ENCODE data around the gene MORC1. TPM values are rescaled to one million over a fixed set of nuclear protein-coding genes. Genes with fewer than 3 reads are reported as not detected.

The MORC1 gene
- total and polyA plus RNA-seq, 3 experiments from 2014 or later, result not detected

DNA sequence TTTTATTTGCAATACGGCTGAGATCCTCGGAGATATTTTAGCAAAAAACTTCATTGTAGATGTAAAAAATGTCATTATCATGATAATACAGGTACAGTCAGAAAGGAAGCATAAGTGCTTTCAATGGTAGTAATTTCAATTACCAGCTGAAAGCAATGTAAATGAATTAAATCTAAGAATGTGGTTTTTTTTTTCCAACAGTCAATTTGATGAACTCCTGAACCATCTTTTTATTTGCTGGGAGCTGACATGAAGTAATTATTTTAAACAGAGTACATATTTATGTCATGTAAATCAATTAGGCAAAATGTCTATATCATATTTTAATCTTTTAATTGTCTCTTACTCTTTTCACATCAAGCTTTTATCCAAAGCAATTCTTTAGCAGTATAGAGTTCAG lies 70.6 kb downstream of the MORC1 start:
- CTCF ChIA-PET, result no interaction called here

DNA sequence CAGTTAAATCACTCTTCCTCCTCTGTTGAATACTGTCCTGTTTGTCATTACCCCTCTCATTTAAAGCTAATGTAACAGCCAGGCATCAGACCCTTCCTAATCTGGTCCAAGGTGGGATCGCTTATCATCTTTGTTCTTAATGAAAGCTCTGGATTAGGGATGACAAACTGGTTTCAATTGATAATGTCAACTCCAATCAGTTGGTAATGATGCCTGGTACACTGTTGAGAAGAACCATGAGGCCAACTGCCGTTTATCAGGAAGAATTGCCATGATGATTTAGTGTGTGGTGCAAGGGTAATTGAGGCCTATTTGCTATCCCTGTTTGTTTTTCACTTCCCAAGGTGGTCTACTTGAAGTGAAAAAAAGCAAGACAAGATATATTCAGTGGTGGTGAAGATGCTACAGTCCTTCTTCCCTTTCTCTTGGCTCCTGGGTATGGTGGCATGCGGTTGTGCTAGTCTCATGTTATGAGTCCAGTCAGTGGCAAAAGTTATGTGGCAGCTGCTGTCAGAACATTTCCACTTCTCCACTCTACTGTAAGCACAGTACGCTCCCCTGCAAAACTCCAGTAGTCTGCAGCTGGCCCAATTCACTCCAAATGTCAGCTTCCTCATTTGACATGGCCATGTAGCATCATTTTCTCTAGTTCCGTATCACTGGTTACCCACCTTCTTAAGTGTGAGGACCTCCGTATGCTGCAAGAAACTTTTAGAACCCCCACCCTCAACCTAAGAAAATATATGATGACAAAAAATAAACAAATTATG lies 72.5 kb downstream of the MORC1 start:
- Mint-ChIP-seq H3K4me3 (no peak overlapping the region), H3K27ac (no peak overlapping the region), H3K27me3 (peaks cover 0 to 4% of the 10 kb centered on the region in 2 donors), H3K4me1 (no peaks in the 10 kb centered on the region), H3K9me3 (peaks cover 0 to 3% (median 0%) of the 10 kb centered on the region in 5 donors), H3K36me3 (no peaks in the 10 kb centered on the region)
- CTCF ChIA-PET, result no interaction called here
- Histone ChIP-seq H3K36me3 (ENCODE audit: insufficient read depth, low read length) (no peaks in the 10 kb centered on the region), H3K4me1 (ENCODE audit: insufficient read depth, low read length) (no peaks in the 10 kb centered on the region), H3K27ac (ENCODE audit: low read depth, low read length) (no peak overlapping the region), H3K9me3 (ENCODE audit: low read length) (no peaks in the 10 kb centered on the region), H3K27me3 (ENCODE audit: insufficient read depth, low read length, poor library complexity, severe bottlenecking) (no peaks in the 10 kb centered on the region), H3K4me3 (ENCODE audit: low read length) (no peak overlapping the region)
- POLR2A ChIA-PET, result no interaction called here
- DNase-seq, result no peak

More for the DNA sequence above, 70.6 kb downstream of the MORC1 start:
- no peak overlapping the region for H3K27ac Mint-ChIP-seq
- peaks cover 0 to 4% of the 10 kb centered on the region in 2 donors for H3K27me3 Mint-ChIP-seq
- no peaks in the 10 kb centered on the region for H3K36me3 Mint-ChIP-seq
- H3K27me3 ChIP-seq (ENCODE audit: insufficient read depth, low read length, poor library complexity, severe bottlenecking), result no peaks in the 10 kb centered on the region
- no peaks in the 10 kb centered on the region for H3K36me3 ChIP-seq (ENCODE audit: insufficient read depth, low read length)
- POLR2A ChIA-PET, result interaction anchor here (0.6 kb wide), 1 partner anchor 15 kb away, joined by 3 read pairs; no protein-coding TSS in a partner anchor
- no peak for DNase-seq
- no peaks in the 10 kb centered on the region for H3K9me3 Mint-ChIP-seq
- no peak overlapping the region for H3K27ac ChIP-seq (ENCODE audit: low read depth, low read length)
- H3K4me1 ChIP-seq (ENCODE audit: insufficient read depth, low read length), result no peaks in the 10 kb centered on the region
- no peaks in the 10 kb centered on the region for H3K9me3 ChIP-seq (ENCODE audit: low read length)
- H3K4me3 ChIP-seq (ENCODE audit: low read length), result no peak overlapping the region
- H3K4me1 Mint-ChIP-seq, result no peaks in the 10 kb centered on the region
- no peak overlapping the region for H3K4me3 Mint-ChIP-seq

DNA sequence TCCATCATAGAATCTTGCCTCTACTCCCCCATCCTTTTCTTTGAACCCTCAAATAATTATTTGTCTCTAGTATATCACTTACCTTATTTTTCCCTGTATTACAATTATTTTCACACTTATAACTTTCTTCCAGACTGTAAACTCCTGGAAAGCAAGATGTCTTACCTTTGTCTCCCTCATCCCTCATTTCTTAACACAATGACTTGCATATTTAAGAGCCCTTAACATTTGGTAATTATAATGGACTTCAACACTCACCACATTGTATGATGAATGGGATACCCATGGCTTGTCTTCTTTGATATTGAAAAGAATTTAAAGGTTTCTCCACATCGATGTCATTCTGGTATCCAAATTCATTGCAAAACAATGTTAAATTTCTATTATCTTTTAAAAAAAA lies 82.9 kb downstream of the MORC1 start:
- no peaks in the 10 kb centered on the region for H3K4me1 ChIP-seq (ENCODE audit: insufficient read depth, low read length)
- H3K4me3 ChIP-seq (ENCODE audit: low read length), result no peak overlapping the region
- H3K4me3 Mint-ChIP-seq, result no peak overlapping the region
- POLR2A ChIA-PET, result no interaction called here
- H3K27me3 Mint-ChIP-seq, result peaks cover 16 to 30% of the 10 kb centered on the region in 2 donors
- no peak overlapping the region for H3K27ac Mint-ChIP-seq
- no peak overlapping the region for H3K27ac ChIP-seq (ENCODE audit: low read depth, low read length)
- H3K9me3 Mint-ChIP-seq, result no peaks in the 10 kb centered on the region
- DNase-seq, result no peak
- no peaks in the 10 kb centered on the region for H3K36me3 ChIP-seq (ENCODE audit: insufficient read depth, low read length)
- CTCF ChIA-PET, result no interaction called here
- H3K4me1 Mint-ChIP-seq, result no peaks in the 10 kb centered on the region
- H3K27me3 ChIP-seq (ENCODE audit: insufficient read depth, low read length, poor library complexity, severe bottlenecking), result no peaks in the 10 kb centered on the region
- no peaks in the 10 kb centered on the region for H3K9me3 ChIP-seq (ENCODE audit: low read length)
- no peaks in the 10 kb centered on the region for H3K36me3 Mint-ChIP-seq

DNA sequence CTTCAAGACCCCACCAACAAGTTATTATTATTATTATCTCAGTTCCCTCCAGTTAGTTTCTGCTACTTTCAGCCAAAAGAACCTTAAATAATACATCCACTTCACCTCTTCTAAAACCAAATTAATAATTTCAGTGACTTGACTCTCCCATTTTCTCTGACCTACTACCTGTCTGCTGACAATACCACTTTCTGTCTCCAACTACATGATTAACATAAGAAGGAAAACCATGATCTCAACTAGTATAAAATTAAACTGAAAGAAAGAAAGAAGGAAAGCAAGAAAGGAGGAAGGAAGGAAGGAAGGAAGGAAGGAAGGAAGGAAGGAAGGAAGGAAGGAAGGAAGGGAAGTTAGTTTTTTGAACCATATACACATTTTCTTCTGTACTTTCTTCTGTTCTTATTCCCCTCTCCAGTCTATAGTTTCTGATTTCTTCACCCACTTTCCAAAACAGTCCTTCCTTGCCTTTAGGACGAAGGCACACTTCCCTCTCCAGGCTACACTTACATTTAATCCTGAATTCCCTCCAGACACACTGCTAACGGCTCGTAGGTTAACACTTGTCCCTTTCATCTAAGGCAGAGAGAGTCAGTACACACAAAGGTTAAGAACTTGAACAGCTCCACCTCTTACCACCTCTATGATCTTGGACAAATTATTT lies 84.8 kb downstream of the MORC1 start:
- peaks cover 6 to 19% of the 10 kb centered on the region in 2 donors for H3K27me3 Mint-ChIP-seq
- H3K4me3 ChIP-seq (ENCODE audit: low read length), result no peak overlapping the region
- H3K36me3 Mint-ChIP-seq, result no peaks in the 10 kb centered on the region
- H3K9me3 ChIP-seq (ENCODE audit: low read length), result no peaks in the 10 kb centered on the region
- no peaks in the 10 kb centered on the region for H3K36me3 ChIP-seq (ENCODE audit: insufficient read depth, low read length)
- ChIA-PET POLR2A (no interaction called here), CTCF (interaction anchor here (2.5 kb wide), 1 partner anchor 9 kb away, joined by 9 read pairs; no protein-coding TSS in a partner anchor)
- H3K27me3 ChIP-seq (ENCODE audit: insufficient read depth, low read length, poor library complexity, severe bottlenecking), result no peaks in the 10 kb centered on the region
- H3K27ac ChIP-seq (ENCODE audit: low read depth, low read length), result no peak overlapping the region
- no peaks in the 10 kb centered on the region for H3K4me1 Mint-ChIP-seq
- no peaks in the 10 kb centered on the region for H3K9me3 Mint-ChIP-seq
- no peak for DNase-seq
- H3K4me3 Mint-ChIP-seq, result no peak overlapping the region
- no peak overlapping the region for H3K27ac Mint-ChIP-seq
- no peaks in the 10 kb centered on the region for H3K4me1 ChIP-seq (ENCODE audit: insufficient read depth, low read length)

DNA sequence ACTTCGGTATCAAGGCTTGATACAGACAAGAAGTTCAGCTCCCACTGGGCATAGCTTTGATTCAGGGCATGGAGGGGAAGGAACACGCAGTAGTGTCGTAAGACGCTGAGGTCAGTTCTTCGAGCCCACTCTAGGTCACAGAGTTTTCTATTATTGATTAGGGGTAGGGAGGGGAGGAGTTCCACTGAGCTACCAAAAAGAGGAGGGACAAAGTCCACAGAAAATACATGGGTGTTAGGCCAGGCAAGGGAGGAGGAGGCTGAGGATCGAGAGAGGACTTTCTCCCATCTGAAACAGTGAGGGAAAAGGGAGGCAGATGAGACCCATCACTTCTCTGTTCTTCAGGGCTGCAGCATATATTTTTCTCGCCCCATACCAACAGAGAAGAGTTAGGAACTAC lies 89.2 kb downstream of the MORC1 start:
- Mint-ChIP-seq H3K36me3 (no peaks in the 10 kb centered on the region), H3K9me3 (no peaks in the 10 kb centered on the region), H3K27me3 (peaks cover 0 to 4% of the 10 kb centered on the region in 2 donors), H3K4me3 (no peak overlapping the region), H3K4me1 (no peaks in the 10 kb centered on the region), H3K27ac (no peak overlapping the region)
- ChIA-PET CTCF (no interaction called here), POLR2A (no interaction called here)
- H3K4me3 ChIP-seq (ENCODE audit: low read length), result no peak overlapping the region
- no peaks in the 10 kb centered on the region for H3K36me3 ChIP-seq (ENCODE audit: insufficient read depth, low read length)
- H3K27me3 ChIP-seq (ENCODE audit: insufficient read depth, low read length, poor library complexity, severe bottlenecking), result no peaks in the 10 kb centered on the region
- no peaks in the 10 kb centered on the region for H3K4me1 ChIP-seq (ENCODE audit: insufficient read depth, low read length)
- no peak overlapping the region for H3K27ac ChIP-seq (ENCODE audit: low read depth, low read length)
- no peaks in the 10 kb centered on the region for H3K9me3 ChIP-seq (ENCODE audit: low read length)
- DNase-seq, result no peak

DNA sequence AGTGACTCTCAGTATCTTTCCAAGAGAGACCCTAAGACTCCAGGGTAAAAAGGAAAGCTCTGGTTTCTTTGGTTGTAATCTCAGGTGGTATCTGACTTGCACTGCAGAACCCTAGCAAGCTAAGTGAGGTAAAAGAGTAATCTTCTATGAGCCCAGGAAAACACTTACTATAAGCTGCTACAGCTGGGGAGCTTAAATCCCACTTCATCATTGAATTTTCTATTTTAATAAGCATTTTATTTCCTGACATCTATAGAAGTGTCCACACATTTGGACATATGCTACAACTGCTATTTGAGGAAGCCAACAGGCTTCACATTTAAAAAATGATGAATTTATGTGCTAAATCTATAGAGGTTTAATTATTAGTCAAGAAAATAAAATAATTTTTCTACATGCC lies 91.1 kb downstream of the MORC1 start:
- Mint-ChIP-seq H3K36me3 (no peaks in the 10 kb centered on the region), H3K4me1 (no peaks in the 10 kb centered on the region), H3K9me3 (no peaks in the 10 kb centered on the region), H3K27me3 (peaks cover 0 to 4% of the 10 kb centered on the region in 2 donors), H3K4me3 (no peak overlapping the region), H3K27ac (no peak overlapping the region)
- ChIA-PET CTCF (no interaction called here), POLR2A (no interaction called here)
- no peak overlapping the region for H3K27ac ChIP-seq (ENCODE audit: low read depth, low read length)
- H3K4me1 ChIP-seq (ENCODE audit: insufficient read depth, low read length), result no peaks in the 10 kb centered on the region
- no peak overlapping the region for H3K4me3 ChIP-seq (ENCODE audit: low read length)
- H3K9me3 ChIP-seq (ENCODE audit: low read length), result no peaks in the 10 kb centered on the region
- H3K36me3 ChIP-seq (ENCODE audit: insufficient read depth, low read length), result no peaks in the 10 kb centered on the region
- DNase-seq, result no peak
- no peaks in the 10 kb centered on the region for H3K27me3 ChIP-seq (ENCODE audit: insufficient read depth, low read length, poor library complexity, severe bottlenecking)

DNA sequence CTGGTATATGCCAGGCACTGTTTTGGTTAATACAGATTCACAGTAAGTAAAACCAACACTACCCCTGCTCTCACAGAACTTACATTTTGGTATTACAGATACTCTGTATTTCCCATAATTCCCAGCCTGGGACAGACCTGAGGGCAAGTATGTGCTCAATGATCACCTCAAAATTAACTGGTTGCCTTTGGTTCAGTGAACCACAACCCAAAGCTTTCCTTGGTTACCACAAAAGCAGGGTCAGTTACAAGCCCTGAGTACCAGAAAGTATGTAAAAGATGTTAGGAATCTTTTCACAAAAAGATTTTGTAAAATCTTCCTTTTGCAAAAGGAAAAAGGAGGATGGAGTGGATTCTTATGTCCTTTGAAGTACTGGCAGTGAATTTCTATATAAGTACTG lies 92.0 kb downstream of the MORC1 start:
- Mint-ChIP-seq H3K27me3 (peaks cover 0 to 4% of the 10 kb centered on the region in 2 donors), H3K9me3 (no peaks in the 10 kb centered on the region), H3K4me1 (no peaks in the 10 kb centered on the region), H3K27ac (no peak overlapping the region), H3K36me3 (no peaks in the 10 kb centered on the region), H3K4me3 (no peak overlapping the region)
- Histone ChIP-seq H3K4me3 (ENCODE audit: low read length) (no peak overlapping the region), H3K36me3 (ENCODE audit: insufficient read depth, low read length) (no peaks in the 10 kb centered on the region), H3K27me3 (ENCODE audit: insufficient read depth, low read length, poor library complexity, severe bottlenecking) (no peaks in the 10 kb centered on the region), H3K4me1 (ENCODE audit: insufficient read depth, low read length) (no peaks in the 10 kb centered on the region), H3K27ac (ENCODE audit: low read depth, low read length) (no peak overlapping the region), H3K9me3 (ENCODE audit: low read length) (no peaks in the 10 kb centered on the region)
- no peak for DNase-seq
- ChIA-PET POLR2A (no interaction called here), CTCF (no interaction called here)

DNA sequence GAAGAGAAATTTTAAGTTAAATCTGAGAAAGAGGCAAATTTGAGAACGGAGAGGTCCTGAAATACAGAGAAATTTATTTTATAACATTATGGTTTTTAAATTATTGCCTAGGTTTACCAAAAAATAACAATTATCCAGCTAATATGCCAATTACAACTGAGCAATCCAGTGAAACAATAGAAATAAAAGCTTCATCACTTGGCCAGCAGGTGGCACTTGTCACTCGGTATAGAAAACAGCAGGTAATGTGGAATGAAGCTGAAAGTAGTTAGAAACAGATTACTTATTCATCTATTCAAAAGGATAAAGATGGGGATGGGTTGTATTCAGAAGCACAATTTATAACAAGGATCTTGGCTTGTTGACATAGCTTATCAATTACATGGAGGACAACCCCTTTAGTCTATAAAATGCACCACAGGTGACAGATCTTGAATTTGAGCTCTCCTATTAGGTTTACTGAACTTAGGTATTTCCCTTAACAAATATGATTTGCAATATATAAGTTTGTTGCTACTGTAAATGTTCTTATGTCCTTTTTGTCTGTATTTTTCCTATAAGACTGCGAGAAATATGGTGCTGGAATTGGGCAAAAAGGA lies 94.2 kb downstream of the MORC1 start:
- no peaks in the 10 kb centered on the region for H3K4me1 Mint-ChIP-seq
- POLR2A ChIA-PET, result no interaction called here
- Histone ChIP-seq H3K4me3 (ENCODE audit: low read length) (no peak overlapping the region), H3K36me3 (ENCODE audit: insufficient read depth, low read length) (no peaks in the 10 kb centered on the region), H3K27me3 (ENCODE audit: insufficient read depth, low read length, poor library complexity, severe bottlenecking) (no peaks in the 10 kb centered on the region), H3K9me3 (ENCODE audit: low read length) (no peaks in the 10 kb centered on the region), H3K27ac (ENCODE audit: low read depth, low read length) (no peak overlapping the region), H3K4me1 (ENCODE audit: insufficient read depth, low read length) (no peaks in the 10 kb centered on the region)
- H3K27me3 Mint-ChIP-seq, result peaks cover 4 to 11% of the 10 kb centered on the region in 2 donors
- H3K27ac Mint-ChIP-seq, result no peak overlapping the region
- no peaks in the 10 kb centered on the region for H3K36me3 Mint-ChIP-seq
- no peak overlapping the region for H3K4me3 Mint-ChIP-seq
- DNase-seq, result peak in 3 of 5 donors; percentile 1 to 21 (median 17)
- CTCF ChIA-PET, result interaction anchor here (1.1 to 2.0 kb wide), 5 partner anchors 9 to 343 kb away, joined by 3 to 9 read pairs (median 4); no protein-coding TSS in a partner anchor
- H3K9me3 Mint-ChIP-seq, result no peaks in the 10 kb centered on the region

Data from CD8-positive, alpha-beta memory T cell (primary cell).